Neural crest cell (in vitro differentiated cells): ENCODE data around the gene HOXA4. TPM values are rescaled to one million over a fixed set of nuclear protein-coding genes. Genes with fewer than 3 reads are reported as not detected.

ENCODE experiments used
- DNase-seq: peaks from one replicate; pipeline ENCODE4 v3.0.0; 2021; ENCODE audit warnings: low read depth, mixed read lengths, low spot score
- H3K27ac Mint-ChIP-seq: one replicate; pipeline ENCODE4 v1.8.0; 2021; ENCODE audit warnings: mild to moderate bottlenecking, mixed read lengths; ENCODE audit not compliant: unreplicated experiment
- H3K27me3 Mint-ChIP-seq: 2 replicates; pipeline ENCODE4 v1.8.0; 2021; ENCODE audit warnings: low read depth, mild to moderate bottlenecking, mixed read lengths
- H3K36me3 Mint-ChIP-seq: 2 replicates; pipeline ENCODE4 v1.8.0; 2021; ENCODE audit warnings: low read depth, mild to moderate bottlenecking, mixed read lengths
- H3K4me1 Mint-ChIP-seq: 2 replicates; pipeline ENCODE4 v1.8.0; 2021; ENCODE audit warnings: mixed read lengths
- H3K4me3 Mint-ChIP-seq: one replicate; pipeline ENCODE4 v1.8.0; 2021; ENCODE audit warnings: mild to moderate bottlenecking, mixed read lengths
- H3K9me3 Mint-ChIP-seq: 2 replicates; pipeline ENCODE4 v1.8.0; 2021; ENCODE audit warnings: mixed read lengths
- CTCF ChIP-seq: fragments of 200-600 bp; sonication (generic); conservative IDR thresholded peaks from 2 replicates; pipeline ENCODE4 v1.5.0; 2021; ENCODE audit warnings: antibody characterized with exemption, mild to moderate bottlenecking
- total RNA-seq: library from RNA; stranded (reverse); gene quantifications from 2 replicates; pipeline ENCODE4 v1.2.1, GENCODE V29; 2021

Gene HOXA4
- total RNA-seq, 1 donor from 2014 or later: 0.68 TPM

GRCh38 chr7:27129729-27130539 is 623 bp downstream of the HOXA4 start:
- DNase-seq: no peak
- Mint-ChIP-seq H3K36me3 (peaks cover 3% of the 10 kb centered on the region), H3K4me3 (peak overlapping the region; percentile 68)

GRCh38 chr7:27128776-27129728 is 1.5 kb downstream of the HOXA4 start:
- H3K4me1 Mint-ChIP-seq: peaks cover 15% of the 10 kb centered on the region
- H3K9me3 Mint-ChIP-seq: no peaks in the 10 kb centered on the region
- H3K4me3 Mint-ChIP-seq: peak overlapping the region; percentile 68
- no peak for DNase-seq
- H3K27me3 Mint-ChIP-seq: peaks cover 94% of the 10 kb centered on the region
- peaks cover 3% of the 10 kb centered on the region for H3K36me3 Mint-ChIP-seq
- no peak overlapping the region for H3K27ac Mint-ChIP-seq
- no peak for TF ChIP-seq CTCF

More at GRCh38 chr7:27129729-27130539, 623 bp downstream of the HOXA4 start:
- TF ChIP-seq CTCF: no peak
- Mint-ChIP-seq H3K27ac (no peak overlapping the region), H3K4me1 (peaks cover 7% of the 10 kb centered on the region), H3K27me3 (peaks cover 94% of the 10 kb centered on the region), H3K9me3 (no peaks in the 10 kb centered on the region)

- Mint-ChIP-seq H3K4me3 (peak overlapping the region; percentile 68), H3K9me3 (no peaks in the 10 kb centered on the region), H3K4me1 (peaks cover 18% of the 10 kb centered on the region), H3K36me3 (no peaks in the 10 kb centered on the region), H3K27me3 (peaks cover 94% of the 10 kb centered on the region), H3K27ac (no peak overlapping the region)
- no peak for TF ChIP-seq CTCF
- DNase-seq: no peak
Measured at GRCh38 chr7:27128034-27128433, 2.5 kb downstream of the HOXA4 start.

GRCh38 chr7:27126596-27127327 is 3.8 kb downstream of the HOXA4 start:
- no peak for DNase-seq
- TF ChIP-seq CTCF: no peak
- Mint-ChIP-seq H3K27ac (no peak overlapping the region), H3K9me3 (no peaks in the 10 kb centered on the region), H3K4me3 (no peak overlapping the region), H3K4me1 (peaks cover 22% of the 10 kb centered on the region), H3K27me3 (peaks cover 94% of the 10 kb centered on the region), H3K36me3 (no peaks in the 10 kb centered on the region)

- H3K4me3 Mint-ChIP-seq: peak overlapping the region; percentile 12
- peaks cover 22% of the 10 kb centered on the region for H3K4me1 Mint-ChIP-seq
- no peak overlapping the region for H3K27ac Mint-ChIP-seq
Measured at GRCh38 chr7:27125986-27126394, 4.6 kb downstream of the HOXA4 start.

More at GRCh38 chr7:27125986-27126394, 4.6 kb downstream of the HOXA4 start:
- peaks cover 94% of the 10 kb centered on the region for H3K27me3 Mint-ChIP-seq
- H3K9me3 Mint-ChIP-seq: no peaks in the 10 kb centered on the region
- H3K36me3 Mint-ChIP-seq: no peaks in the 10 kb centered on the region
- no peak for DNase-seq
- TF ChIP-seq CTCF: no peak
